NCI-H524 treated with DMSO at 0.1 percent for 48 hours (cell line): ENCODE data around the gene LCN6.
"Not testable (repeated sequence)": the region's sequence is repeated elsewhere in the genome, so short reads cannot be mapped to it uniquely, and the experiment has no call there.

ENCODE experiments used
- DNase-seq: peaks from one replicate; lab custom pipeline; 2025; lab: John Stamatoyannopoulos, UW

The LCN6 gene

DNA sequence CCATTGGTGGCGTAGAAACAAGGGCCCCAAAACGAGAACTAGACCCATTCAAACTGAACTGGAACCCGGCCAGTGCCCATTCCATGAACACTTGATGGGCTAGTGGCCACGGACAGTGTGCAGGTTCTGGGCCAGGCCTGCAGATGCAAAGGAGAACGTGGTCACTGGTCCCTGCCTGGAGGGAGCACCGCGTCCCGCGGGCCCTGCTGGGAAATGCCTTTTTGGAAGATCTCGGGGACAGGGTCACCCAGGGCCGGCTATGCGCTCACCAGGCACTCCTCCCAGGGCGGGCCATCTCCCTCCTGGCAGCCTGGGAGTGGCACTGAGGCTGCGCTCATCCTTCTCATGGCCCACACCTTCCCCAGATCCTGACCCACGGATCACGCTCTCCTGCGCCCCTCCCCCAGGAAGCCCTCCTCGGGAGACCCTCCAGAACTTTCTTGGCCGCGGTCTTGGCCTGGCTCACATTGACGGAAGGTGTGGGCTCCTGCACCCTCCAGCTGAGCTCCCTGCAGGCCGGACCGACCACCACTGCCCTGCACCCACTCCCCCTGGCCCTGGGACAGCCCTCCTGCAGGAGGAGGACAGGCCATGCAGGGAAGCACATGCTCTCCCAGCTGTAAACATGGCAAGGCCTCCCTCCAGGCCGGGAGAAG, 38.7 kb downstream of the LCN6 start:
- no peak for DNase-seq

DNA sequence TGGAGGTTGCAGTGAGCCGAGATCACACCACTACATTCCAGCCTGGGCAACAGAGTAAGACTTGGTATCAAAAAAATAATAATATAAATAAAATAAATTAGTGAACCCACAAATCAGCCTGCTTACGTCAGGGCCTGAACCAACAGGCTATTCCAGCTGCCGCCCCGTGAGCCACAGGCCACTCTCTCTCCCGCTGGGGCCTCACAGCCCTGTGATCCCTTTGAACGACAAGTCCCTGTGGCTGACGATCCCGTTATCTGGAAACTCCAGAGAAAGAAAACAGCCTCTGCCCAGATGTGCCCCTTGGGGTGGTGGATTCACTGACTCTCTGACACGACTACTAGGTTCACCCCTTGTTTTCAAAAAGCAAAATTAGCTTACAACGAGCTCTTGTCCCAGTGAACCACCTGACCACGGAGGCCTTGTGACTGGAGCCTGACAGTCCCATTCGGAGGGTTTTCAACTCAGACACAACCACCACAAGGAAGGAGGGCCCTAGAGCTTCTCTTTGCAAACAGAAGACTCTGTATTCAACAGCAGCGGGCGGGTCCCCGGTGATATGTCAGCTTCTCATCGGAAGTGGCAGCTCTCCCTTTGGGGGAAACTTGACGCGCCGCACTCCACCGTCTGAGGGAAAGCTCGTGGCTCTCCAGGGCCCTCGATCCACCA, 40.3 kb downstream of the LCN6 start:
- no peak for DNase-seq

DNA sequence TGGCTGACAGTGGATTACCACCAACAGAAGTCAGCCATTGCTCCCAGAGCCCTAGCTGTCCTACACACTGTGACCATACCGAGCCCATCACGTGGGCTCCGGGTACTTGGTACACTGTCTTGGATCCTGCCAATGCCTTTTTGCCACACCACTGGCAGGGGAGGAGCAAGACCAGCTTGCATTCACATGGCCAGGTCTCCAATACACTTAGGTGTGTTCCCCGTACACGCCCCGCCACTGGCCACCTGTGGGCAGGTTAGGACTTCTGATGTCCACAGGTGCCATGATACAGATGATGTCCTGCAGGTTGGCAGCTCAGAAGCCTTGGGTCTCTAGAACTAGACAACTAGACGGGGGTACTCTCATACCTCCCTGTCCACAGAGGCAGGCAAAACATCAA, 41.3 kb downstream of the LCN6 start:
- DNase-seq: no peak

DNA sequence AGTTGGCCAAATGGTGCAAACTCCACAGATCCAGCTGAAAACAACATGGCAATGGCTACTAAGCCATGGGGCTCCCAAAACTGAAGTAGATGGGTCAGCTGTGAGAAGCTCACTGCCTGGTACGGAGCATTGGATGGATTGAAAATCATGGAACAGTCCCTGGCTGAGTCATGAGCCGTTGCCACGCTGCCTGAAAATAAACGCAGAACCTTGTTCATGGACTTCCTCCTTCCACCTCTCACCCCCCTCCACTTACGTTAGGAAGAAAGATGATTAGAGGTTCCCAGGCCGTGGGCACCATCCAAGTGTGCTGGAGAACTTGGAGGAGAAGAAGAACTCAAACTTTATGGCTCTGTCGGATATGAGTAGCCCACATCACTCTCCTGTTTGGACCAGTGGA, 42.8 kb downstream of the LCN6 start:
- no peak for DNase-seq

DNA sequence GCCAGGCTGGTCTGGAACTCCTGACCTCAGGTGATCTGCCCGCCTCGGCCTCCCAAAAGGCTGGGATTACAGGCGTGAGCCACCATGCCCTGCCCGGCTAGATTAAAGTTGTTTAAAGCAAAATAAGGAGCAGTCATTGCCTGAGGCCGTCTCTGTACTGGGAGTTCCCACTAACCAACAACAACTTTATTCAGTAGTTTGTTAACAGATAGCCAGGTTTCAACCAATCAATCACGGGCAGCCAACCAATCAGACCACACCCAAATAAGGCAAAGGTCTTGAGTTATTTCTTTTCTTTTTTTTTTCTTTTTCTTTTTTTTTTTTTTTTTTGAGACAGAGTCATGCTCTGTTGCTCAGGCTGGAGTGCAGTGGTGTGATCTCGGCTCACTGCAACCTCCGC, 43.6 kb downstream of the LCN6 start:
- not testable (repeated sequence) for DNase-seq

DNA sequence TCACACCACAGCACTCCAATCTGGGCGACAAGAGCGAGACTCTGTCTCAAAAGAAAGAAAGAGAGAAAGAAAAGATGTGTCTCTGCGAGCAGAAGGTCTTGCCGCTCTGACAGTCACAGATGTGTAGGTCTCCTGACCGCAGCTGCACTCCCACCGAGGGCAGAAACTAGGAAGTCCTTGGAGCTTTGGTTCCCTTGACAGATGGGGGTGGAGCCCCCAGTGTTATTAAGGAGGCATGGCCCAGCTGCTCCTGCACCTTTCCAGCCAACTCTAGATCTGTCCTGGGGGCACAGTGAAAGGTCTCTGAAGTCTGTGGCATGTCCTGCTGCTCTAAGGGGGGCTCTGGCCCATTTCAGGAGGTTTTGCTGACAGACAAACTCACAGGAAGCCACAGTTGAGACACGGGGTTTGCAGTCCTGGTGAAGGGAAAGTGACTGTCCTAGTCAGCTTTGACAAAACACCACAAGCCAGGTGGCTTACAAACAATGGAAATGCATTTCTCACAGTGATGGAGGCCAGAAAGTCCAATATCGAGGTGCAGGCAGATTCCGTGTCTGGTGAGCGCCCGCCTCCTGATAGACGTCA, 45.0 kb downstream of the LCN6 start:
- peak; percentile 69 for DNase-seq

DNA sequence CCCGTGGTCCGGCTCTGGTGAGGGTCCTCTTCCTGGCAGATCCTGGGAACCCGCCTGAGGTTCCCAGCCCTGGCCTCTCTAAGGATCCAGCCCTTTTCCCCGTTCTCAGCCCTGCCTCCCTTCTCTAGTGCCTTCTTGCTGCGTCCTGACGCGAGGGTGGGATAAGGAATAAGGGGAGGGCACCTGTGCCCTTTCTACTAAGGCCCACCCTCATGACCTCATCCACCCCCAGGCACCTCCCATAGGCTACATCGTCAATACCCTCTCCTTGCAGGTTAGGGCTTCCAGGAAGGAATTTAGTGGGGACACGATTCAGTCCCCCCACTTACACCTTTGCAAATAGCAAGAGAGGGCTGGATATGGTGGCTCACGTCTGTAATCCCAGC, 46.7 kb downstream of the LCN6 start:
- no peak for DNase-seq

DNA sequence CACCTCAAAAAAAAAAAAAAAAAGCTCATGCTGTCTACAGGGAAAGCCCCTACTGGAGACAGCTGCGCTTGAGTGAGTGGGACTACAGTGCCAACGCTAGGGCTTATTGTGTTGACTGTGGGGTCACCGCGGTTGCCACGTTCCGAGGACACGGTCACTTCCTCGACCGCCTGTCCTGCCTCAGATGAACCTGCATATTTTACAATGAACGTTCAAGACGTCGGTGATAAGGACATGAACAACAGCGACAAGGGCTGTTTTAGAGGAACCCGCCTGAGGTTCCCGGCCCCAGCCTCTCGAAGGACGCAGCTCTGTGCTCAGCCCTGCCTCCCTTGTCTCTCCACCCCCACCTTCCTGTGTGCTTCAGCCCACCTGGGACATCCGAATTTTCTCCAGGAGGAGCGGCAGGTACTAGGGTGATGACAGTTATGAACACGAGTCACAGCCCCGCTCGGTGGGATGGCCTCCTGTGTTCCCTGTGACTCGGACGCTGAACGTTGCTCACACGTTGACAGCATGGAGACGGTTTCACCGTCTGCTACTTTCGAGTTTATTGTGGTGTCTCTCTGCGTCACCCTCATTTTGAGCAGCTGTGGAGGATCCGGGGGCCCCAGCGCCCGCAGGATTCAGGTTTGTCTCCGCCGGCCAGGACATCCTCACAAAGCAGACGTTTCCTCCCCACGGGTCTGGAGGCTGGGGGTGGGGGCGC, 47.2 kb downstream of the LCN6 start:
- no peak for DNase-seq

DNA sequence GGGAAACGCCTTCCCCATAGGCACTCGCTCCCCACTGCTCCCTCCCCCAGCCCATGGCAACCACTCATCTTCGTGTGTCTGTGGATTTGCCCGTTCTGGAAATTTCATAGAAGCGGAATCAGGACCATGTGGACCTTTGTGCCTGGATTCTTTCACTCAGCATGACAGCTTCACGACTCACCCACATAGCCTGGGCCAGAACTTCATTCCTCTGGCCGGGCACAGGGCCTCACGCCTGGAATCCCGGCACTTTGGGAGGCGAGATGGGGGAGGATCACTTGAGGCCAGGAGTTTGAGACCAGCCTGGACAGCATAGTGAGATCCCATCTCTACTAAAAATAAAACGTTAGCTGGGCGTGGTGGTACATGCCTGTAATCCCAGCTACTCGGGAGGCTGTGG, 48.0 kb downstream of the LCN6 start:
- DNase-seq: no peak

DNA sequence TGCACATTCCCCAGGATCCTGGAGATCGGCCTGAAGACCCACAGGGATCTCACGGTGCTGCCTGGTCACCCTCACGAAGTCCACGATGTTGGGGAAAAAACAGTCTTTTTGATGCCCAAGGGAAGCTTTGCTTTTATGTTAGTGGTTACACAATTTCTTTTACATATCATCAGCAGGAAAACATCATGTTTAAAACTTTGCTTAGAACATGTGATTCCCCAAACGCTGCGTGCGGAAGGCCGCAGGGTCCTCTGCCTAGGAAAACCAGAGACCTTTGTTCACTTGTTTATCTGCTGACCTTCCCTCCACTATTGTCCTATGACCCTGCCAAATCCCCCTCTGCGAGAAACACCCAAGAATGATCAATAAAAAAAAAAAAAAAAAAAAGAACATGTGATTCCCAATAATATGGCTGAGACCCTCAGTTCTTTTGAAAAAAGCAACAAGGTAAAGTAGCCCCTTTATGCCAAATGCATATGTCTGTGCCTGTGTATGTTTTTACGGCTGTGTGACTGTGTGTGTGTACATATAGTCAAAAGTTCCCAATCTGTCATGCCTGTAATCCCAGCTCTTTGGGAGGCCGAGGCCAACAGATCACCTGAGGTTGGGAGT, 49.6 kb downstream of the LCN6 start:
- no peak for DNase-seq

DNA sequence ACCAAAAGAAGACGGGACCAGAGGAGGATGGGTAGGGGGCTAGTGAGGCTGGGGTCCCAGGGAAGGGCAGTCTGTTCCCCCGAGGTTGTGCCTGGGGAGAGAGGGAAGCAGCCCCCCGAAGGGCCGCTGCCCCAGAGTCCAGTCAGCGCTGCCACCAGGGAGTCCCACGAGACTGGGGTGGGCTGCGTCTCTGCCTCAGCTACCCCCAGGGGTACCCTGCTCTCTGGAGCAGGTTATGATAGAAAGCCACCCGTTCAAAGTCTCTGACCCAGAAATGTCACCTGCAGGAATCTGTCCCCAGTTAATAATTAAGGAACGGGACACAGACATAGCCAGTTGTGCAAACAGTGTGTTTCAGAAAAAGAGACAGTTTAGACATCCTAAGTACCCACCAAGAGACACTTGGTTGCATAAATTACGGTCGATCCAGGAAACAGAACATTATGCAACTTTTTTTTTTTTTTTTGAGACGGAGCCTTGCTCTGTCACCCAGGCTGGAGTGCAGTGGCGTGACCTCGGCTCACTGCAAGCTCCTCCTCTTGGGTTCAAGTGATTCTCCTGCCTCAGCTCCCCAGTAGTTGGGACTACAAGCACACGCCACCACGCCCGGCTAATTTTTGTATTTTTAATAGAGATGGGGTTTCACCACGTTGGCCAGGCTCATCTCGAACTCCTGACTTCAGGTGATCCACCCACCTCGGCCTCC, 50.4 kb downstream of the LCN6 start:
- no peak for DNase-seq

DNA sequence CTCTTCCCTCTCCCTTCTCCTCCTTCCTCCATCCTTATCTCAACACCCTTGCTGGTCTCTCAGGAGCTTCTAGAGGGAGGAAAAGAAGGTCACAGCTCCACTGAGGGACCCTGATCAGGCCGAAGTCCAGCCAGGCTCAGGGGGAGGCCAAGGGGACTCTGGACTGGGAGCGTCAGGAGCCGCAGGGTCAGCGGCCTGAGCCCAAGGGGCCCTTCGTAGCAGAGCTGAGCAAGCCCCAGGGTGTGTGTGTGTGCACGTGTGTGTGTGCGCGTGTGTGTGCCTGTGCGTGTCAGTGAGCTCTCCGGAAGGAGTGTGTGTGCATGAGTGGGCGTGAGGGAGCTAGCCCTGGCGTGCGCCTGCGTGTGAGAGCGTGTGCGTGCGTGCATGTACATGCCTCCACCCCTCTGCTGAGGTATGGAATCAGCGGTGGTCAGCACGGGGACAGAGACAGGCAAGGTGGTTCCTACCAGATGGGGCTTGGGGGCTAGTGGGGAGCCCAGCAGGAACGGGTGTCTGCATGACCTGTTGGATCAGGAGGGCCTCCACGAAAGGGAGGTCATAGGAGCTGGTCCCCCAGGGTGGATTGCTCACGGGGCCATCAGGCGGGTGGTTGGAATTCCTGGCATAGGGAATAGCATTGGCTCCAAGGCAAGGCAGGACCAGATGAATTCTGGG, 51.0 kb downstream of the LCN6 start:
- no peak for DNase-seq

DNA sequence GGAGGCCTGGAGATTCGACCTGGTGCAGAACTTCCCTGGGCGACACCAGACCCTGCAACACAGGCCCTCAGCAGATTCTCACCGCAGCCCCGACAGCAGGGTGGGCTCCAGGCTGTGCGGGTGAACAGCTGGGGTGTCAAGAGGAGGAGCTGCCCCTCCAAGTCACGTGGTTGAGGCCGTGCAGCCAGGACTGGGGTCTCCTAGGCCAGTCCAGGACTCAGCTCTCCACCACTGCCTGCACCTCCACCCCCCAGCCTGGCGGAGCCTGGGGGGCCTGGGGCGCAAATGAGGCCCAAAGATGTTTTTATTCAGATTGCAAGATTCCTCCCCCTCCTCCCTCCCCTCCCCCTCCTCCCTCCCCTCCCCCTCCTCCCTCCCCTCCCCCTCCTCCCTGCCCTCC, 51.8 kb downstream of the LCN6 start:
- peak; percentile 74 for DNase-seq

DNA sequence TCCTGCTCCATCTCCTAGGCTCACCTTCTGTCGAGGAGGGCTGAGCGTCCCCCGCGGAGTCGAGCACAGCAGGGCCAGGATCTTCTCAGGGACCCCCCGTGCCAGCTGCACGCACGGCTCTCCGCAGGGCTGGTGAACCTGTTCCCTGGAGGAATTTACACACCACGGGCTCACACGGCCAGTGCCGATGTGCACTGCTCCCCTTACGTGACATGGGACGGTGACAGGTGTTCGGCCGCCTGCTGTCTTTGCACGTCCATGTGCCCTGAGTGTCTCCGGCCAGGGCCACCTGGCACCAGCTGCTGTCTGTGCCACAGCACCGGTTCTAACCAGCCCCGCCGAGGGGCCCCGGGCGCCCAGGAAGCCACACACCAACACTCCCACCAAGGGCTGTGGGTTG, 52.4 kb downstream of the LCN6 start:
- peak; percentile 88 for DNase-seq

DNA sequence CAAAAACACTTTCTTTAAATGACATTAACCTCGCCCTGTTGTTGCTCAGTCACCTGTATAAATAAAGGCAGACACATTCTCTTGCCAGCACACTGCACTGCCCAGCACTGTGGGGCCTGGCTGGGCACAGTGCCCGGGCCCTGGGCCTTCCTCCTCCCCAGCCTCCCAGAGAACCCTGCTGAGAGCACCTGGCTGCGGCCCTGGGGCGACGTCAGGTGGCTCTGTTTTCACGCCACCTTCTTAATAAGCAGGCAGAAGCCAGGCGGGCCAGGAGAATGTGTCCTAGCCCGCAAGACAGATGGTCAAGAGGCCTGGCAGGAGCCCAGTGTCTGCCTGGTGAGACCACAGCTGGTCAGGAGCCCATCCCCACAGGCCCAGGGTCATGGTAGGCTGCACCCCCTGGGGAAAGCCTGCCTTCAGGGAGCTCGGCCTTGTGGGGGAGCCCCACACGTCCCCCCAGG, 52.9 kb downstream of the LCN6 start:
- DNase-seq: peak; percentile 81

DNA sequence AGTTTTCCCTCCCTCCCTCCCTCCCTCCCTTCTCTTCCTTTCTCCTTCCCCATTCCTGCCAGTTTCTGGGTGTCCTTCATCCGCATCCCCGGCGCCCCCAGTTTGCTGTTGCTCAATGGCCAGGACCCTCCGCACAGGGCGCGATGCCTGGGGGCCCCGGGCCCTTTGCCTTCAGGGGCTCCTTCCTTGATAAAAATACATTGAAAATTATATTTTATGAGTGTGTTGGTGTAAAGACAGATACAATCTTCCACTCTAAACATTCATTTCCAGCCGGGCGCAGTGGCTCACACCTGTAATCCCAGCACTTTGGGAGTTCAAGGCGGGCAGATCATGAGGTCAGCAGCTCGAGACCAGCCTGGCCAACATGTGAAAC, 53.5 kb downstream of the LCN6 start:
- no peak for DNase-seq

DNA sequence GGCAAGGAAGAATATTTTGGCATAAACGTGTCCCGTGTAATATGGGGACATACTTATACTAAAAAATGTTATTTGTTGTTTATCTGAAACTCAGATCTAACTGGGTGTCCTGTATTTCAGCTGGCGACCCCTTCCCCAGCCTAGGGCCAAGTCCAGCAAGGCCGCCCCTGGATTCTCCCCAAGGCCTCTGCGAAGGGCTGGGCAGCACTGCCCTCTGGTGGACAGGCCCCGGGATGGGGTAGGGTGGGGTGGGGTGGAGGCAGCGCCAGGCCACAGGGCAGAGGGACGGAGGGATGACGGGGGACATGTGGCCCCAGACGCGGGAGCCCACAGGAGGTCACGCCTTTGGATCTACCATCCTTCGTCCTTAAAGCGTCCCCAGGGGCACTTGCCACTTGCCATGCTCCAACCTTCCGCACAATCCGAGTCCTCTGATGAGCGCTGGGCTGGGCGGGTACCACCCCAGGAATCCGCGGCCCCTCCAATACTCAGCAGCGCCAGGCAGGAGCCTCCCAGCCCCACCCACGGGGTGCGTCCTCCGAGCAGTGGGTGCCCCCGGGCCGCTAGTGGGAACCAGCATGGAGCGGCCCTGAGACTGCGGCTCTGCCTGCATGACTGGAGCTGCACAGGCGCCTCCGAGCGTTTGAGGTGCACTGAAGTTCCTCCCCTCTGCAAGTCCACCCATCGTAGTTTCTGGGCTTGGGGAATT, 54.0 kb downstream of the LCN6 start:
- DNase-seq: no peak
